Adrenal gland (tissue), 5 donors: ENCODE results near the gene OSTF1.

Experiments used
- POLR2A ChIP-seq, 2 donors: fragments of 450-650 bp; IDR thresholded peaks; one replicate each; pipeline ENCODE4 v1.6.1; 2017; ENCODE audit warnings: antibody characterized with exemption in 2 of 2, mild to moderate bottlenecking in 2 of 2, moderate library complexity in 1 of 2
- TF ChIP-seq, protein P1 (sequence below), 6 experiments: fragments of 450-650 bp in 4 of 6; fragments of 200-600 bp in 2 of 6; sonication (generic) in 1 of 6; IDR thresholded peaks; 1 replicate in 5 of 6; 2 replicates in 1 of 6; pipeline versions ENCODE4 v1.5.1 to v1.8.0; 2016 to 2021; ENCODE audit warnings: antibody characterized with exemption in 6 of 6, mild to moderate bottlenecking in 2 of 6, moderate library complexity in 1 of 6
- donor health status: DM: no; HTN: no; CAD: no.

DNA sequence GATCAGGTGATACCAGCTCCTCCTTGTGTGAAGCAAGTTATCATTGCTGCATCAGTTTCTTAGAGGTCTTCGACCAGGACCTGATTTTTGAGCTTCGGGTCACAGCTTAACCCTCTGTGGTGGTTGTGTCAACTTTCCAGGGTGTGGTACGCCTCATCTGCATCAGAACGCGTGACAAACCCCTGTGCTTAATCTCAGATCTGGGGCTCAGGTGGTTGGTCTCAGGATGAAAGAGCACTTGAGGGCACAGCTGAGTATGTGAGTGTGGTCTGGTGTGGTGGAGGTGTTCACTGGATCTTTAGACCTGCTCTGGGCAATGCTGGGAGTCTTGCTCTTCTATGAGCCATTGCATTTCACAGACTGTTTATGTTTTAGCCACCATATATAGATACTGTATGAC, 64.1 kb downstream of the OSTF1 start:
- TF ChIP-seq, protein P1, sequence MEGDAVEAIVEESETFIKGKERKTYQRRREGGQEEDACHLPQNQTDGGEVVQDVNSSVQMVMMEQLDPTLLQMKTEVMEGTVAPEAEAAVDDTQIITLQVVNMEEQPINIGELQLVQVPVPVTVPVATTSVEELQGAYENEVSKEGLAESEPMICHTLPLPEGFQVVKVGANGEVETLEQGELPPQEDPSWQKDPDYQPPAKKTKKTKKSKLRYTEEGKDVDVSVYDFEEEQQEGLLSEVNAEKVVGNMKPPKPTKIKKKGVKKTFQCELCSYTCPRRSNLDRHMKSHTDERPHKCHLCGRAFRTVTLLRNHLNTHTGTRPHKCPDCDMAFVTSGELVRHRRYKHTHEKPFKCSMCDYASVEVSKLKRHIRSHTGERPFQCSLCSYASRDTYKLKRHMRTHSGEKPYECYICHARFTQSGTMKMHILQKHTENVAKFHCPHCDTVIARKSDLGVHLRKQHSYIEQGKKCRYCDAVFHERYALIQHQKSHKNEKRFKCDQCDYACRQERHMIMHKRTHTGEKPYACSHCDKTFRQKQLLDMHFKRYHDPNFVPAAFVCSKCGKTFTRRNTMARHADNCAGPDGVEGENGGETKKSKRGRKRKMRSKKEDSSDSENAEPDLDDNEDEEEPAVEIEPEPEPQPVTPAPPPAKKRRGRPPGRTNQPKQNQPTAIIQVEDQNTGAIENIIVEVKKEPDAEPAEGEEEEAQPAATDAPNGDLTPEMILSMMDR (IDR thresholded peaks at IDR 0.05) = no peak
- no peak for TF ChIP-seq POLR2A (IDR thresholded peaks at IDR 0.05)
